ENCODE results near the gene PPA1.
"Not testable (repeated sequence)": the region's sequence is repeated elsewhere in the genome, so short reads cannot be mapped to it uniquely, and the experiment has no call there.

The PPA1 gene

DNA sequence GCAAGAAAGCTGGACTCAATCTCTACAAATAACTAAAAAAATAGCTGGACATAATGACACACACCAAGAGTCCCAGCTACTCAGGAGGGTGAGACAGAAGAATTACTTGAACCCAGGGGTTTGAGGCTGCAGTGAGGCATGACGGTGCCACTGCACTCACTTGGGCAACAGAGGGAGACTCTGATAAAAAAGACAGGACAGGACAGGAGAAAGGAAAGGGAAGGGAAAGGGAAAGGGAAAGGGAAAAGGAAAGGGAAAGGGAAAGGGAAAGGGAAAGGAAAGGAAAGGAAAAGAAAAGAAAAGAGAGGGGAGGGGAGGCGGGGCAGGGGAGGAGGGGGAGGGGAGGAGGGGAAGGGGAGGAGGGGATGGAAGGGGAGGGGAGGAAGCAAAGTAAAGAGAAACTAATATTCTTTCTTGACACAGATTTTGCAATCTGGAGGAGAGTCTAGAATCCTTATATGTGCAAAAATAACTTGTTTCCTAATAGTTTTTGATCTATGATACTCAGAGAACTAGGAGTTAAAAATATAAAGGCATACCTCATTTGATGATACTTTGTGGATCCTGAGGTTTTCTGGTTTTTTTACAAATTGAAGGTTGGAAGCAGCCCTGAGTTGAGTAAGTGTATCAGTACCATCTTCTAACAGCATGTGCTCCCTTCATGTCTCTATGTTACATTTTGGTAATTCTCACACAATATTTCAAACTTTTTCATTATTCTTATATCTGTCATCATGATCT is 70.9 kb downstream of the PPA1 start:
- TF ChIP-seq CTCF (conservative IDR thresholded peaks at IDR 0.05; ENCODE audit: low read depth, low read length) = no peak
- Histone ChIP-seq H3K36me3 (ENCODE audit: insufficient read depth) (peaks cover 5% of the 10 kb centered on the region; the same call in 1 of the 2 replicates), H3K27me3 (ENCODE audit: insufficient read depth, low read depth) (no peaks in the 10 kb centered on the region), H3K4me1 (ENCODE audit: low read depth, poor library complexity, severe bottlenecking) (peaks cover 37% of the 10 kb centered on the region), H3K79me2 (ENCODE audit: insufficient read depth, low read depth) (peaks cover 56% of the 10 kb centered on the region), H3K4me3 (IDR thresholded peaks at IDR 0.05; ENCODE audit: insufficient read depth, low read depth, low read length) (no peak overlapping the region), H4K20me1 (ENCODE audit: insufficient read depth) (peaks cover 17% of the 10 kb centered on the region), H3K9ac (no peak overlapping the region), H3K27ac (no peak overlapping the region), H3K4me2 (peak overlapping the region; percentile 2; the same call in 1 of the 2 replicates), H2AFZ (ENCODE audit: low read depth) (no peak overlapping the region)

GRCh38 chr10:70160798-70161197 is 72.4 kb downstream of the PPA1 start:
- H3K79me2 ChIP-seq (ENCODE audit: insufficient read depth, low read depth) = peaks cover 40% of the 10 kb centered on the region

DNA sequence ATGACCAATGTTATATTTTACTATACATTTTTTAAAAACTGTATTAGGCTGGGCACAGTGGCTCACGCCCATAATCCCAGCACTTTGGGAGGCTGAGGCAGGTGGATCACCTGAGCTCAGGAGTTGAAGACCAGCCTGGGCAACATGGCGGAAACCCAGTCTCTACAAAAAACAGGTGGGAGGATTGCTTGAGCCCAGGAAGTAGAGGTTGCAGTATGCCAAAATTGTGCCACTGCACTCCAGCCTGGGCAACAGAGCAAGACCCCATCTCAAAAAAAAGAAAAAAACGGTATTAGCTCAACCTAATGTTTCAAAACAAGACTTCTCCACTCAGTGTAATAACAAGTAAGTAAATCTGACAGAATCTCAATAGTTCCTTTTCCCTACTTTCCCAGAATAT is 73.9 kb downstream of the PPA1 start:
- Histone ChIP-seq H3K79me2 (ENCODE audit: insufficient read depth, low read depth) (peaks cover 28% of the 10 kb centered on the region), H3K36me3 (ENCODE audit: insufficient read depth) (peaks cover 17% of the 10 kb centered on the region; the same call in 1 of the 2 replicates), H3K4me1 (ENCODE audit: low read depth, poor library complexity, severe bottlenecking) (peaks cover 25% of the 10 kb centered on the region)
- H3K9ac ChIP-seq; H3K27ac ChIP-seq; H4K20me1 ChIP-seq (ENCODE audit: insufficient read depth); H3K4me2 ChIP-seq; H2AFZ ChIP-seq (ENCODE audit: low read depth); H3K4me3 ChIP-seq (IDR thresholded peaks at IDR 0.05; ENCODE audit: insufficient read depth, low read depth, low read length); H3K27me3 ChIP-seq (ENCODE audit: insufficient read depth, low read depth): not testable (repeated sequence)

More at GRCh38 chr10:70160798-70161197, 72.4 kb downstream of the PPA1 start:
- H3K36me3 ChIP-seq (ENCODE audit: insufficient read depth) = peaks cover 17% of the 10 kb centered on the region; the same call in 1 of the 2 replicates
- H4K20me1 ChIP-seq (ENCODE audit: insufficient read depth) = peaks cover 11% of the 10 kb centered on the region; the same call in 1 of the 2 replicates
- H3K27ac ChIP-seq = no peak overlapping the region
- no peaks in the 10 kb centered on the region for H3K27me3 ChIP-seq (ENCODE audit: insufficient read depth, low read depth)
- no peak overlapping the region for H2AFZ ChIP-seq (ENCODE audit: low read depth)
- no peak for TF ChIP-seq CTCF (conservative IDR thresholded peaks at IDR 0.05; ENCODE audit: low read depth, low read length)
- H3K4me3 ChIP-seq (IDR thresholded peaks at IDR 0.05; ENCODE audit: insufficient read depth, low read depth, low read length) = no peak overlapping the region
- H3K4me1 ChIP-seq (ENCODE audit: low read depth, poor library complexity, severe bottlenecking) = peaks cover 34% of the 10 kb centered on the region
- H3K4me2 ChIP-seq = no peak overlapping the region
- no peak overlapping the region for H3K9ac ChIP-seq

DNA sequence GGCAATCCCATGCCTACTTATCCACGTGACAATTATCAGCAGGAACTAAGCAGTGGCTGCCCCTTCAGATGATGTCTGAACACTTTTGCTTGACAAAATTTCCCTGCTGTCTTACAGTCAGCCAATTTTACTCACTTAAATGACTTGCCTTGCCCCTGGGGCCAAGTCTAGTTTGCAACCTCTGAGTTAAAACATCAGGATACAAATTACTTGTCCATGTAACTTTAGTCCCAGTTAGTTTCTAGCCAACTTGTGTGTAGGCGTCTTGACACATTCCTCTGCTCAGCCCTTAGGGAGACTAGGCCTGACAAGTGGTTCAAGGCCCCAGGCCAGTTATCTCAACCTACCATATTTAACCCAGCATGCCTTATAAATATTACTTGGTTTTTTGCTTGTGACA is 75.1 kb downstream of the PPA1 start:
- Histone ChIP-seq H3K27ac (no peak overlapping the region), H3K4me2 (no peak overlapping the region), H3K36me3 (ENCODE audit: insufficient read depth) (peaks cover 17% of the 10 kb centered on the region; the same call in 1 of the 2 replicates), H3K79me2 (ENCODE audit: insufficient read depth, low read depth) (peaks cover 18% of the 10 kb centered on the region; the same call in 1 of the 2 replicates), H3K4me1 (ENCODE audit: low read depth, poor library complexity, severe bottlenecking) (peaks cover 12% of the 10 kb centered on the region), H3K27me3 (ENCODE audit: insufficient read depth, low read depth) (no peaks in the 10 kb centered on the region), H3K9ac (no peak overlapping the region), H3K4me3 (IDR thresholded peaks at IDR 0.05; ENCODE audit: insufficient read depth, low read depth, low read length) (no peak overlapping the region), H4K20me1 (ENCODE audit: insufficient read depth) (peaks cover 9% of the 10 kb centered on the region; the same call in 1 of the 2 replicates), H2AFZ (ENCODE audit: low read depth) (no peak overlapping the region)
- TF ChIP-seq CTCF (conservative IDR thresholded peaks at IDR 0.05; ENCODE audit: low read depth, low read length) = no peak

Measured in KMS-11 (cell line).